ENCODE results near the gene SIPA1L3.

GRCh38 chr19:38229585-38230073, 322.6 kb downstream of the SIPA1L3 start:
- TF ChIP-seq CTCF (IDR thresholded peaks at IDR 0.05) (no peak), POLR2AphosphoS5 (IDR thresholded peaks at IDR 0.05) (no peak), POLR2A (IDR thresholded peaks at IDR 0.05) (no peak)

Measured in breast epithelium (tissue), 3 donors.